Subcutaneous adipose tissue (tissue), 4 donors: ENCODE measurements around the gene PTTG1. TPM values are rescaled to one million over a fixed set of nuclear protein-coding genes. Genes with fewer than 3 reads are reported as not detected.

Source experiments
- CTCF ChIP-seq: fragments of 450-650 bp; IDR thresholded peaks from one replicate; pipeline ENCODE4 v1.5.1; 2016; ENCODE audit warnings: low read depth, mild to moderate bottlenecking, control low read depth, antibody characterized with exemption, moderate library complexity
- total RNA-seq, 4 donors: library from RNA; depleted of rRNA; stranded (reverse); fragments of >200 nt; gene quantifications; one replicate each; pipeline ENCODE4 v1.1.0, GENCODE V29; 2016

Gene PTTG1
- total RNA-seq, 4 donors from 2014 or later = 1.3 to 15.0 (median 6.8) TPM

DNA sequence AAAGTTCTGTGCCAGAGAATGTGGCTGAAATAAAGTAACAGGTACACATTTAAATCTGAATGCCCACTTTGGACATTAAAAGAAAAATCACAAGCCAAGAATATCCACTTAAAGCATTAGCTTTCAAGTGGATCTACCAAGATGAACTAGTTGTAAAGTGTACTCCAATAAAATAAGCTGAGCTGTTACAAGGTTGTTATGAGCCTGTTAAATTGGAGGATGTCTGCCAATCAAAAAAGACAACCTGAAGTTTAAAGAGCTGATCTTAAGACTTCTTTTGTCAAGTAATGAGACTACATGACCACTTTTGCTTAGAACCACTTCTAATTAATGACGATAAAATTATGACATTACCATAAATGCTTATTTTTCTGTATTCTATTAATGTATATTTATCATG lies 24.2 kb upstream of the PTTG1 start:
- TF ChIP-seq CTCF = no peak

DNA sequence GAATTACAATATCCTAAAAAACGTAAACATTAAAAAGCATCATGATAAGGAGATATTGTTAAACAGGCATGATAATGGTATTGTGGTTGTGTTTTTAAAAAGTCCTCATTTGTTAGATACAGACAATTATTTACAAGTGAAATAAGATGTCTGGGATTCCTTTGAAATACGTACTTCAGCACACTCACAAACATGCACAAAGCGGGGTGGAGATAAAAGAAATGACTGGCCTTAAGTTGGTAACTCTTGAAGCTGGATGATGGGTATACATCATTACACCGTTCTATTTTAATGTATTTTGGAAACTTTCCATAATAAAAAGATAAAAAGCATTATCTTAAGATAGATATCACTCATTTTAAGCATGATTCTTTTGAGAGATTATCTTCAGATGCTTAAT lies 22.8 kb upstream of the PTTG1 start:
- no peak for TF ChIP-seq CTCF

DNA sequence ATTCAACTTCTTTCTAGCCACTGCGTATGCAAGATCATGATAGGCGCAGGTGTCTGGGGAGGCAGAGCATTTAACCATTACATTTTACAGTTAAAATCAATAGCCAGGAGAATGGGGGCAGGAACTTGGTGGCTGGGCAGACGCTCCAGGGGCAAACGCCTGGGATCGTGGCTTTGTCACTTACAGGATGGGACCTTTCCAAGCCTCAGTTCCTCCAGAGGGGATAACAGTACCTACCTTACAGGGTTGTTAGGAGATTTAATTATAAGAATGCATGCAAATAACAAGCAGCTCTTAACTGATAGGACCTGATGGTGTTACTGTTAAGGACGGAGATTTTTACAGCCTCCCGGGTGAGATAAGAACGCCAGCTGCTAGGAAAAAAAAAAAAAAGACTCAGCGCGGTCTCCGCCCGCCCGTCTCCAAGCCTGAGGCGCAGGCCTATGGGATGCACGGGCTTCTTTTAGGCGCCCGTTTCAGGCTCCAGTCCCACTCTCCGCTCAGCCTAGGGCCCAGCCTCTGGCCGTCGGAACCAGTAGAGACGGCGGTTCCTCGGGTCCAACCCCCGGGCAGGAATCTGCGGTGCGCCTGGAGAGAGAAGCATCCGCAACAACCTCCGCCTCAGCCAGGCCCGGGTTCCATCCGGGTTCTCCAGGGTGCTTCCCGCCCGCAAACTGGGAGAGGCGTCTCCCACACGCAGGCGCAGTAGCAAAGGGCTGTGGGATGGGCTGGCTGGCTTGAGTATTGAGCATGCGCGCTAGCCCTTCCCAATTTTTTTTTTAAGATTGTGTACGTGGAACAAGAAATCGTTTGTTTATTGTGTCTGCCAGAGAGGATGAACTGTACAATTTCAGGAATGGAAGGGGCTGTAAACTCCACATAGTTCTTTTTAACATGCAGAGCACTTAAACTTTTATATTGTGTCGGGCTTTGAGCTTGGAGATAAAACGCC lies 22.0 kb upstream of the PTTG1 start, which contains the start of gene FAM200C:
TSS of gene FAM200C (minus strand) at position 653 of the 952 bp plus-strand sequence. CDS start 4,564 bp downstream, outside the sequence.
- TF ChIP-seq CTCF = no peak

- TF ChIP-seq CTCF = no peak
Measured at GRCh38 chr5:160418561-160419457, 2.8 kb upstream of the PTTG1 start, which contains the start of gene SLU7. TSS of gene SLU7 (minus strand) at chr5:160419081. CDS start at chr5:160415294, 3,787 bp downstream.

- no peak for TF ChIP-seq CTCF
Measured at GRCh38 chr5:160419458-160420330, 2.0 kb upstream of the PTTG1 start.

GRCh38 chr5:160420331-160420610 lies 1.4 kb upstream of the PTTG1 start:
- TF ChIP-seq CTCF = no peak
